ENCODE results near the gene SLC39A8. TPM values are rescaled to one million over a fixed set of nuclear protein-coding genes. Genes with fewer than 3 reads are reported as not detected.

SLC39A8 gene
- total and polyA plus RNA-seq, 3 experiments from 2014 or later: 43.5 to 84.2 (median 82.0) TPM

DNA sequence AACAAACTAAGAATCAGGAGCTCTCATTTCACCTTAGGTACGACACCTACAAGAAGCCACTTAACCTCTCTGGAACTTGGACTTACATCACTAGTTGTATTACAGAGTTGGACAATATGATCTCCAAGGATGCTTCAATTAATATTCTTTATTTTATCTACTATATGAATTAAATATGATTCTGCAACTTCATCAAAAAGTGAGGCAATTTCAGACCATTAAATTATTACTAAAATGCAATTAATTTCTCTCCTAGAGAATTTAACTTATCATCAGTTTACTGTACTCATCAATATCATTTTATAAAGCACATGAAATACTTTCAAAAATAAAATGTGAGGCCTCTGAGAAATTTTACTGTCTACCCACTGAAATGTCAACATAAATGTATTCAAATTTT is 33.9 kb downstream of the SLC39A8 start:
- CTCF ChIA-PET: no interaction called here
- POLR2A ChIA-PET: no interaction called here

DNA sequence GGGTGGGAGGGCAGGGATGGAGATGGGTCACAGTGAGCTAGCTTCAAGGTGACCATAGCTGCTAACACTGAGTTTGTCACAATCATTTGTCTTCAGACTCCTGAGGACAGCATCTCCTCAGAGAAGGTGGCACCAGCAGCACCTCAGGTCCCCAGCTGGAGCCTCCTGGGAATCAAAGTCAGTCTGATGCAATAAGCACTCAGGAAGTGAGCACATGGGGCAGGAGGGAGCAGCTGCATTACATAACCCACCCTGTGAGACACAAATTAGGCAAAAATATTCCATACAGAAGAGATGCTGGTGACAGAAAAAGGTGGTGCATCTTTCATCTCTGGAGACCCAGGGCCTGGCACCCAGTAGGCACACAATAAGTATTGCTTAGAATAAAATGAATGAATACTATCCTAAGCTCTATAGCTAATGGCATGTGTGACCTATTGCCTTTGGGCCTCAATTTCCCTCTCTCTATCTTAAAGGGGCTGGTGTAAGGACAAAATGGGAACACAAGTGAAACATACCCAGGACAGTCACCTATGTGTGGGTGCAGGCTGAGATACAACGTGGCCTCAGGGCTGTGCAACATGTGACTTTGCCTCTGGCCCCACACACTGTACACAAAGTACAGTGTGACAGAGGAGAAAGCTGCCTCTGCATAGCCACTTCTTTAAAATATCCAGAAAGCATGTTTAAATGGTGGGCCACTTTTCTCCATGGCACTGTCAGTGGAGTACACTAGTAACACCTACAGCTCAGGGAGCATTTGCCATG is 37.1 kb downstream of the SLC39A8 start:
- Mint-ChIP-seq H3K9me3 (no peaks in the 10 kb centered on the region), H3K4me3 (no peak overlapping the region), H3K36me3 (peaks cover 0 to 30% (median 12%) of the 10 kb centered on the region in 3 donors), H3K4me1 (peaks cover 5 to 14% (median 14%) of the 10 kb centered on the region in 3 donors), H3K27ac (peak overlapping the region in 2 of 8 donors; percentile 38 to 75), H3K27me3 (no peaks in the 10 kb centered on the region)
- Histone ChIP-seq H3K4me3 (ENCODE audit: low read length) (no peak overlapping the region), H3K27me3 (ENCODE audit: insufficient read depth, low read length, poor library complexity, severe bottlenecking) (no peaks in the 10 kb centered on the region), H3K9me3 (ENCODE audit: low read length) (no peaks in the 10 kb centered on the region), H3K27ac (ENCODE audit: low read depth, low read length) (no peak overlapping the region), H3K4me1 (ENCODE audit: insufficient read depth, low read length) (no peaks in the 10 kb centered on the region), H3K36me3 (ENCODE audit: insufficient read depth, low read length) (peaks cover 1% of the 10 kb centered on the region)
- ChIA-PET POLR2A (no interaction called here), CTCF (interaction anchor here (1.4 kb wide), 1 partner anchor 8 kb away, joined by 3 read pairs; no protein-coding TSS in a partner anchor)
- no peak for DNase-seq

More for the DNA sequence above, 33.9 kb downstream of the SLC39A8 start:
- H3K4me3 ChIP-seq (ENCODE audit: low read length): no peak overlapping the region
- H3K36me3 ChIP-seq (ENCODE audit: insufficient read depth, low read length): no peaks in the 10 kb centered on the region
- no peak overlapping the region for H3K4me3 Mint-ChIP-seq
- no peaks in the 10 kb centered on the region for H3K4me1 ChIP-seq (ENCODE audit: insufficient read depth, low read length)
- no peaks in the 10 kb centered on the region for H3K9me3 ChIP-seq (ENCODE audit: low read length)
- no peak overlapping the region for H3K27ac ChIP-seq (ENCODE audit: low read depth, low read length)
- no peak overlapping the region for H3K27ac Mint-ChIP-seq
- no peaks in the 10 kb centered on the region for H3K27me3 Mint-ChIP-seq
- H3K36me3 Mint-ChIP-seq: peaks cover 6 to 29% (median 21%) of the 10 kb centered on the region in 3 donors
- no peak for DNase-seq
- H3K9me3 Mint-ChIP-seq: no peaks in the 10 kb centered on the region
- H3K4me1 Mint-ChIP-seq: peaks cover 5 to 14% (median 14%) of the 10 kb centered on the region in 3 donors
- H3K27me3 ChIP-seq (ENCODE audit: insufficient read depth, low read length, poor library complexity, severe bottlenecking): no peaks in the 10 kb centered on the region

DNA sequence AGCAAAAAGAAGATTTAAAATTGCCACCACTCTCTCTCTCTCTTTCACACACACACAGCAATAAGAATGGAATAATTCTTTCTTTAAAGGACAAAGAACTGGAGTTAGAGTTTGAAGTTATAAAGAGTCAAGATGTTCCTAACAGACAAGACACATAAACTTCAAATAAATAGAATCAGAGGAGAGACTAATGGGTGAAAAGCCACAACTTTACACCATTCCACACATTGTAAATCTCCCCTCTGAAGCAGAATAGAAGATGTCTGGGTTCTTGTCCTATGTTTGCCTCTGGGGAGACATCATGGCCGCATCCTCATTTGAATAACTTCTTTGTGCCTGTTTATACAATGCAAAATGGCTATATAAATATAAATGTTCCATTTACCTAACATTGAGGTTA is 39.6 kb downstream of the SLC39A8 start:
- H3K4me1 Mint-ChIP-seq: peaks cover 5 to 10% (median 9%) of the 10 kb centered on the region in 3 donors
- H3K27ac ChIP-seq (ENCODE audit: low read depth, low read length): no peak overlapping the region
- H3K9me3 ChIP-seq (ENCODE audit: low read length): no peaks in the 10 kb centered on the region
- H3K4me3 ChIP-seq (ENCODE audit: low read length): no peak overlapping the region
- H3K9me3 Mint-ChIP-seq: no peaks in the 10 kb centered on the region
- peaks cover 5% of the 10 kb centered on the region for H3K36me3 ChIP-seq (ENCODE audit: insufficient read depth, low read length)
- no peak overlapping the region for H3K4me3 Mint-ChIP-seq
- ChIA-PET CTCF (no interaction called here), POLR2A (no interaction called here)
- no peak overlapping the region for H3K27ac Mint-ChIP-seq
- H3K27me3 Mint-ChIP-seq: no peaks in the 10 kb centered on the region
- no peaks in the 10 kb centered on the region for H3K27me3 ChIP-seq (ENCODE audit: insufficient read depth, low read length, poor library complexity, severe bottlenecking)
- DNase-seq: no peak
- no peaks in the 10 kb centered on the region for H3K4me1 ChIP-seq (ENCODE audit: insufficient read depth, low read length)
- peaks cover 0 to 35% (median 13%) of the 10 kb centered on the region in 3 donors for H3K36me3 Mint-ChIP-seq

DNA sequence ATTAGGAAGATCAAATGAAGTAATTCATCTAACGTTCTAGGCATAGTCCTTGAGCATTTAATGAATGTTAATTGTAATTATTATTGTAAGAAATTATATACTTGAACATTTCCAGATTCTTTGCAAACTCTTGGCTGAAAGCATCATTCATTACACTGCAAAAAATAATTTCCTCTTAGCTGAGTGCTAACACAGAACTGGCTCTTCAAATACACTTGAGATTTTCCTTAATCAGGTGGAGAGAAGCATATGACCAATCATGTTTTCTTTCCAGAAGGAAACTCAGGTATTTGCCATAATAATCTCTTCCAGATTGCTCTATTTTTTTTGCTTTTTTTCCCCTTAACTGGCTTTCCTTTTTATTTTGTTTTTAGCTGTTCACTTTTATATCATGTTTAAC is 42.5 kb downstream of the SLC39A8 start:
- Histone ChIP-seq H3K9me3 (ENCODE audit: low read length) (no peaks in the 10 kb centered on the region), H3K4me3 (ENCODE audit: low read length) (no peak overlapping the region), H3K27ac (ENCODE audit: low read depth, low read length) (no peak overlapping the region), H3K36me3 (ENCODE audit: insufficient read depth, low read length) (peaks cover 5% of the 10 kb centered on the region), H3K27me3 (ENCODE audit: insufficient read depth, low read length, poor library complexity, severe bottlenecking) (no peaks in the 10 kb centered on the region), H3K4me1 (ENCODE audit: insufficient read depth, low read length) (no peaks in the 10 kb centered on the region)
- H3K4me1 Mint-ChIP-seq: no peaks in the 10 kb centered on the region
- H3K4me3 Mint-ChIP-seq: no peak overlapping the region
- no peak for DNase-seq
- peak overlapping the region in 3 of 8 donors; percentile 16 to 24 (median 19) for H3K27ac Mint-ChIP-seq
- ChIA-PET POLR2A (no interaction called here), CTCF (interaction anchor here (1.5 kb wide), 1 partner anchor 16 kb away, joined by 3 read pairs; no protein-coding TSS in a partner anchor)
- peaks cover 2 to 34% (median 9%) of the 10 kb centered on the region in 3 donors for H3K36me3 Mint-ChIP-seq
- H3K9me3 Mint-ChIP-seq: no peaks in the 10 kb centered on the region
- H3K27me3 Mint-ChIP-seq: no peaks in the 10 kb centered on the region

DNA sequence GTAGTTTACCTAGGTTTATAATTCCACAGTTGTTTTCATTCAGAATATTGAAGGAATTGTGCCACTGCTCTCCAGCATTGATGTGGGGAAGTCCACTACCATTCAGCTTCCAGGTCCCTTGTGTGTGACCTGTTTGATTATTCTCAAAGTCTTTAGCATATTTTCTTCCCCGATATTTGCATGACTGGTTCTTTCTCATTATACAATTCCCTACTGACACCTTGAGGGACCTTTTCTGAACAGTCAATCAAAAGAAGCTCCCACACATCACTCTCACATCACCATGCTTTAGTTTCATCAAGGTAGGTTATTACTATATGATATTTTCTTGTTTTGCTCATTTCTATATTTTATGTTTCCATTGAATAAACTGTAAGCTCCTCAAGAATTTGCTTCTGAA is 44.1 kb downstream of the SLC39A8 start:
- ChIA-PET POLR2A (no interaction called here), CTCF (no interaction called here)
- H3K4me3 ChIP-seq (ENCODE audit: low read length): no peak overlapping the region
- Mint-ChIP-seq H3K4me1 (no peaks in the 10 kb centered on the region), H3K27me3 (no peaks in the 10 kb centered on the region), H3K9me3 (no peaks in the 10 kb centered on the region), H3K36me3 (peaks cover 11 to 45% (median 14%) of the 10 kb centered on the region in 3 donors), H3K4me3 (no peak overlapping the region), H3K27ac (peak overlapping the region in 1 of 8 donors; percentile 25)
- DNase-seq: no peak
- no peaks in the 10 kb centered on the region for H3K4me1 ChIP-seq (ENCODE audit: insufficient read depth, low read length)
- no peaks in the 10 kb centered on the region for H3K27me3 ChIP-seq (ENCODE audit: insufficient read depth, low read length, poor library complexity, severe bottlenecking)
- peaks cover 5% of the 10 kb centered on the region for H3K36me3 ChIP-seq (ENCODE audit: insufficient read depth, low read length)
- no peak overlapping the region for H3K27ac ChIP-seq (ENCODE audit: low read depth, low read length)
- no peaks in the 10 kb centered on the region for H3K9me3 ChIP-seq (ENCODE audit: low read length)

DNA sequence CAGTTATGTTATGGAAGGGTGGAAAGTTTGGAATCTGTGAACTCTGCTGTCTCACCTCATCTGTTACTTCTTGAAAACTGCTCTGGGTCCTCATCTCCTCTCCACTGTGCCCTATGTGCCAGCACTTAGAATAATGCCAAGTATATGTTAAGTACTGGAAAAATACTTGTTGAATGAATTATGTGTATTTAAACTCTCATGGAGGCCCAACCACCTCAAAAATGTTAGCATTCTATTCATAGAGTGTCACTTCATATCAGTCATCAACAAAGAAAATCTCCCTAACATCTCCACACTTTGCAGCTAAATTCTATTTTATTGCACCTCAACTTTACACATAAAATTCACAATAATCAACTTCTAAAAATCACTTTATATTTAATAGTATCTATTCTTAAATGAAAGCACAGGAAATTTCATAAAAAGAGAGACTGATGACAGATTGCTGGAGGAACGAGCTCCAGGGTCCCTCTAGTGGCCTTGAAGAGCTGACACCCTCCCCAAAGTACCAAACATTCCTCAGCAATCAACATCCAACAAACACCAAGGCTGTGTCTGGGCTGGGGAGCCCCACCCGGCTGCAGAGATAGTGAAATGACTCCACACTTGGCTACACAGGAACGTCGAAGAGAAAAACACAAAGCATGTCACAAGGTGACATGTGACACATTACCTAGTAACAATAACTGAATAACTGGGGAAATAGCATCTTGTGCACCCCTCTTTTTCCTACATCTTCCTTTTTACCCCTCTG is 45.8 kb downstream of the SLC39A8 start:
- no peaks in the 10 kb centered on the region for H3K4me1 Mint-ChIP-seq
- Histone ChIP-seq H3K27me3 (ENCODE audit: insufficient read depth, low read length, poor library complexity, severe bottlenecking) (no peaks in the 10 kb centered on the region), H3K36me3 (ENCODE audit: insufficient read depth, low read length) (peaks cover 5% of the 10 kb centered on the region), H3K4me1 (ENCODE audit: insufficient read depth, low read length) (no peaks in the 10 kb centered on the region), H3K4me3 (ENCODE audit: low read length) (no peak overlapping the region), H3K9me3 (ENCODE audit: low read length) (no peaks in the 10 kb centered on the region), H3K27ac (ENCODE audit: low read depth, low read length) (no peak overlapping the region)
- peaks cover 12 to 44% (median 13%) of the 10 kb centered on the region in 3 donors for H3K36me3 Mint-ChIP-seq
- H3K27me3 Mint-ChIP-seq: no peaks in the 10 kb centered on the region
- ChIA-PET POLR2A (no interaction called here), CTCF (interaction anchor here (0.8 to 1.7 kb wide), 4 partner anchors 9 to 23 kb away, joined by 3 to 5 read pairs (median 3); no protein-coding TSS in a partner anchor)
- no peak overlapping the region for H3K27ac Mint-ChIP-seq
- DNase-seq: peak in 3 of 5 donors; percentile 1 to 21 (median 2)
- no peaks in the 10 kb centered on the region for H3K9me3 Mint-ChIP-seq
- H3K4me3 Mint-ChIP-seq: no peak overlapping the region

DNA sequence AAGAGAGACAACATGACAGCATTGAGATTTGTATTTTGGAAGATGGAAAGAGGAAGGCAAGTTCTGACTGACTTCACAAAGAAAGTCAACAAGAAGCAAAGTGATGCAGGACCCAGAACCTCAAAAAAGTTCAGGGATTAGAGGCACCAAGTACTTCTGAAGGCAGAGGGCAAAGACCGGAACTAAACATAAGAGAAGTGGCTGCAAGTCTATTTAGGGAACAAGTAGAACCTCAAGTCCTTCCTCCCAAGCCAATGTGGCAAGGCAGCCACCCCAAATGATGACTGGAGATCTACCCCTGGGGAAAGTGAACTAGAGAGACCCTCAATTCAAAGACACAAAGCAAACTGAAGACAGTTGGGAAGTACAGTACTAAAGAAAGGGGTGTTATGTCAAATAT is 46.6 kb downstream of the SLC39A8 start:
- H3K36me3 Mint-ChIP-seq: peaks cover 12 to 41% (median 13%) of the 10 kb centered on the region in 3 donors
- no peaks in the 10 kb centered on the region for H3K4me1 Mint-ChIP-seq
- Histone ChIP-seq H3K4me3 (ENCODE audit: low read length) (no peak overlapping the region), H3K36me3 (ENCODE audit: insufficient read depth, low read length) (peaks cover 5% of the 10 kb centered on the region), H3K9me3 (ENCODE audit: low read length) (no peaks in the 10 kb centered on the region), H3K4me1 (ENCODE audit: insufficient read depth, low read length) (no peaks in the 10 kb centered on the region), H3K27me3 (ENCODE audit: insufficient read depth, low read length, poor library complexity, severe bottlenecking) (no peaks in the 10 kb centered on the region), H3K27ac (ENCODE audit: low read depth, low read length) (no peak overlapping the region)
- DNase-seq: no peak
- no peak overlapping the region for H3K4me3 Mint-ChIP-seq
- ChIA-PET CTCF (no interaction called here), POLR2A (no interaction called here)
- no peaks in the 10 kb centered on the region for H3K27me3 Mint-ChIP-seq
- no peaks in the 10 kb centered on the region for H3K9me3 Mint-ChIP-seq
- no peak overlapping the region for H3K27ac Mint-ChIP-seq
